Activated CD8-positive, alpha-beta memory T cell treated with anti-CD3 and anti-CD28 coated beads for 1 hour (primary cell): ENCODE measurements around the gene F3.

Source experiments
- DNase-seq, 2 donors: peaks; one replicate each; pipeline ENCODE4 v3.0.0-alpha.2; 2020; ENCODE audit warnings: low read depth in 1 of 2; ENCODE audit errors: extremely low read depth in 1 of 2

F3 gene

DNA sequence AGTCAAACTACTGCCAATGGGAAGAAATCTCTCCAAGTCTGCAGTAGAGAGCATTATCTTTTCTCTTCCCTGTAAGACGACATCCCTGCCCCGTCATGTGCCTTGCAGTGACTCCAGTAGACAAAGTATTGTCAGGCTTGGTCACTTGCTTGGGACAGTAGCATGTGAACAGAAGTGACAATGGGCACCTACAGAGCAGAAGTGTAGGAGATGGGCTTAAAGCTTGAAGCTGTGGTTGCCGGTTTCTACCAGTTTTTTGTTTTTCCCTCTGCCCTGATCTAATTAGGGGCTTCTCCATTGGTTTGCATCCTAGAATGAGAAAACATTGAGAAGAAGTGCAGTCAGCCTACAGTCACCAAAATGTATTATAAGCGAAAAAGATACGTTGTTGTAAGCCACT is 12.7 kb downstream of the F3 start:
- no peak for DNase-seq

DNA sequence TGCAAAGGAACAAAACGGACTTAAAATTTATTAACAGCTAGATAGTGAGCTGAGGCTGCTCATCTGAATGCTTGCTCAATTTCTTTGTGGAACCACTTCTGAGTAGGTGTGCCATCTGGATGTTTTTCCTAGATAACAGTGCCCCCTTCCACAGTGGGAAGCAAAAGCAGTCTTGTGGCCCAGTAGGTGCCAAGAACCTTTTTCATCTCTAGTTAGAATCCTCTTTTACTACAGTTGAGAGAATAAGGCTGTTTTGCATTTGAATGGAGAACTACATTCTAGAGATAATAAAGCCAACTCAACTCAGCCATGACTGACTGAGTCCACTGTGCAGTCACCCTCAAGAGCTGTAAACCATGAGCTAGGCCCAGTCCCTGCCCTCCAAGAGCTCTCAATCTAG is 13.3 kb downstream of the F3 start:
- DNase-seq = no peak

DNA sequence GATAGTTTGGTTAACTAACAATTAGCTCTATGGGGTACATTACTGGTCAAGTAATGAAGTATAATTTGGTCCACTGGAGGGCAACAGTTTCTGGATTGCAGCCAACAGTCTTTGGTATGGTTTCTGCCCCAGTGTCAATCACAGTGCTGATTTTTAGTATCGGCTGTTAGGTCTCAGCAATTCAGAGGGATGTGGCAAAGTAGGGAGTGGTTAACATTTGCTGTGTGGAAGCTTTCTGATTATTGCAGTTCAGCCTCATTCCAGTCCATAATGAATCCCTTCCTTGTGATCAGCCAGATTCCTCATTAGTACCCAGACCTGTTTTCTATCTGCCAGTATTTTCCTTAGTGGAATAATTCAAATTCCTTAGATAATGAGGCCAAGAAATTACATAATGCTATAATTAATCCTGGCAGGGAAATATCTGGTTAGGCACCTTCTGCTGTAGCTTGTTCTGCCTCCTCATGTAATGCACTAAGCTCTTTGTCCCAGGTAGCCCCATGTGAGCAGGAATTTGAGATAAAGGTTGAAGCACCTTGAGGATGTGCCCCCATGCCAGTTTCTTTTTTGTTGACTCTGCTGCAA is 14.0 kb downstream of the F3 start:
- DNase-seq = no peak

DNA sequence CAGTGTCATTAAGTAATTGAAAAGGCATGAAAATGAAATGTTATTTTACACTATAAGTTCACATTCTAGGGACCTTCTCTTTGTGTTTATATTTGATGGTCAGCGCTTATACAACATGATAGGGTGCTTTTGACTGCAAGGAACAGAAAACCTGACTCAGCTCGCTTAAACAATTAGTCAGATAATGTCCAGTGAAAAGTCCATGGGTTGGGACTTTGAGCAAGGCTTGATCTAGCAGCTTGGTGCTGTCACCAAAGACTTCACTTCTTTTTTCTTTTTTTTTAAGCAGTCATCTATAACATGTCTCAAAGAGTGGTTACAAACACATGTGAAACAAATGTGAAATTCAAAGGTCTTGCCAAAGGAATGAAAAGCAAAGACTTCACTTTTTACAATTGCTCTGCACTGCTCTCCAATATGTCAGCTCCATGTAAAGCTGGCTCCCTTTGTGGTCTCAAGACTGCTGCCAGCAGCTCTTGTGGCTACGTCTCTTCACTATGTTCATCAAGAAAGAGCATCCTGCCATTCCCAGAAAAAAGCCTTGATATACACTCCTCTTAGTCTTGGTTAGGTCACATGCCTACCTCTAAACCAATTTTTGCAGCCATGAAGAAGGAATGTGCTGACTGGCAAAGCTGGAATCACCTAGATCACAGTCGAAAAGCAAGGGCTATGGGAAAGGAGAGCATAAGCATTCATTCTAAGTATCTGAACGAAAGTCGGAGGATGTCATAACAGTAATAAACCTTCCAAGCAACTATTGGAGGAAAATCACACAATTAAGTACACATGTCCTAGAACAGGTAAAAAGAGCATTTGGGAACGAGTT is 15.2 kb downstream of the F3 start:
- no peak for DNase-seq

DNA sequence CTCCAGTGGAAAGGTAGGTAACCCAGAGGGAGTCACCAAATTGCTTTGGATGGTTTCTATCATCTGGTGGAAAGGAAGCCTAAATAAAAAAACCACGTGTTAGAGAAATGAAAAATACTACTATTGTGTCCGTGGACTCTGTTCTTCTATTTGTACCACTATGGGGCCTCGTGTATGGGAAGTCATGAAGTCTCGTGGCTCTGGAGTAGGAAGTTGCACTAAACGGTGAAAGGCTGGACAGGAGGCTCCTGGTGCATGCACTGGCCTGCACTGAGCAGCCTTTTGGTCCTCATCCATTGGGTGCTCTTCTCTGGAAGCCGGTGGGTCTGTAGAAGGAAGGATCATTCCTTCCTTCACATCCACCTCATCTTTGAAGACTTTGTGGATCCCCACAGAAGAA is 17.0 kb downstream of the F3 start:
- no peak for DNase-seq

DNA sequence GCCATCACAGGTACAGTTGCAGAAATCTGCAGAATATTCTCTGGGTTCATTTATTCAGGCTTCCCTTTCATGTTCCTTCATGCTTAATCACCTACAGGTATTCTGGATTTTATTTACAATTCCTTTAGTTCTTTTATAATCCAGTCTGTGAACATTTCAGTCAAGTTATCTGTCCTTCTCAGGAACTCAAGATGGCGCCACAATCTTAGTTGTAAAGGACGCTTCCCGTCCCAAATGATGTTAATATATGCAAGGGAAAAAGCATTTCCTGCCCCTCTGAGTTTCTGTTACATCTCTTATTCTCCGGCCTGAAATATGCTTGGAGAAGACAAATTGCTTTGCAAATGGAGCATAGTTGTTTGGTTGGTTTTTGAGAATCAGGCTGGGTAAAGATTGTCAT is 19.3 kb downstream of the F3 start:
- no peak for DNase-seq

DNA sequence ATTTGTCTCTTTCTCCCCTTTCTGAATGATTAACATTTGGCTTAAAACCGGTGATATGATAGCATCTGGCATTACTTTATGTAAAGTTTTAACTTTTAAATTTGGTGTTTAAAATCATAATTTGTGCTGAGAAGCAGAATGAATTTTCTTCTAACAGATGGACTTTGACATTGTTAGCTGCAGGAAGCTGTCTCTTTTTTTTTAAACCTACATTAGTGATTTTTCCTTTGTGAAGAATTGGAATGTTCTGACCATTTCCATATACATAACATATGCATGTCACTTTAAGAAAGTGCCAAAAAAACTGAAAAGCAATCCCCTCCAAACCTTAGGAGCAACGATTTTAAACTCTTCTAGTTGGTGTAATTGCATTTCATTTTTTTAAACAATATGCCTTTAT is 22.2 kb downstream of the F3 start:
- no peak for DNase-seq

DNA sequence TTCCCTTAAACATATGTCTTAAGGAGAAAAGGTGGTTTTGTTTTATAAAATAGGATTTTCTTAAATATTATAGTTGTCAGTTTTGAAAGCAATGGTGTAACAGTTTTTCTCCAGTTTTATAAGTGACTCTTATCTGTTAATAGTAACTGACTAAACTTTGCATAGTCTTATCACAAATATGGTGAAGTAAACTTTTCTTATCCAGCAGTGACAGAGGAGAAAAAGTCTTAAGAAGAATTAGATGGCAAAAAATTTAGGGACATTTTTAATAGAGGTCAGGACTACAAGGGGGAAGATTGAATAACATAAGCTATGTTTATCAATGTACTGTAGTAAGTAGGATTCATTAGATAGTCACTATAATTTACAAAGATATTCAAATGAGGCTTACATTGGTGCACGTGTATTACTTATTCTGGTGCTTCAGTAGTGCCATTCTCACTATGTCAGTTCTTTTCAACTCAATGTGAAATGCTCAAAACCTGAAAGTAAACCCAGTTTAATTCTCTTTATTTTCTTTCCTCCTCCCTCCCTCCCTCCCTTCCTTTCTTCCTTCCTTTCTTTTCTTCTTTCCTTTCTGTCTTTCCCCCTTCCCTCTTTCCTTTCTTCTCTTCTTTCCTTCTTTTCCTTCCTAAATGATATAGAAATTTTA is 26.1 kb downstream of the F3 start:
- DNase-seq = no peak

DNA sequence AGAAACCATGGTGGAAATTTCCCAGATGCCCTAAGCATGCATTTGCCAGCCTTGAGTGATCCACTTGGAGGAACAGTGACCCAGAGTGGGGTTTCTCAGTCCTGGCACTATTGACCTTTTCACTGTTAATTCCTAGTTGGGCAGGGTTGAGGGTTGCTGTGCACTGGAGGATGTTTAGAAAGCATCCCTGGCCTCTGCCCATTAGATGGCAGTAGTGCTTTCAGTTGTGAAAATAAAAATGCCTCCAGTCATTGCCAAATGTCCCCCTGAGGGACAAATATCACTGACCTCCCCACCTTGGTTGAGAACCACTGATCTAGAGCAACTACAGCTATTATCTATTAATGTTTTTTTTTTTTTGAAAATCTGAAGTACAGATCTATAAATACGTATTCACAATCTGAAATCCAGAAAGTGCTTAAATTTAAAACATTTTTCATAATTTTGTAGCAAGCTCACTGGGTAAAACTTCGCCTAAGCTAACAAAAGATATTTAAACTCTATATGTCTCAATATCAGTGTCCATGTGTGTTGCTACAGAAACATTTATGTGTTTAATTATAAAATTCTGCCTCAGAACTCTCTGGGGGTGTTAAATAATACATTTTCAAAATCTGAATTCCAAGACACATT is 27.3 kb downstream of the F3 start:
- no peak for DNase-seq

DNA sequence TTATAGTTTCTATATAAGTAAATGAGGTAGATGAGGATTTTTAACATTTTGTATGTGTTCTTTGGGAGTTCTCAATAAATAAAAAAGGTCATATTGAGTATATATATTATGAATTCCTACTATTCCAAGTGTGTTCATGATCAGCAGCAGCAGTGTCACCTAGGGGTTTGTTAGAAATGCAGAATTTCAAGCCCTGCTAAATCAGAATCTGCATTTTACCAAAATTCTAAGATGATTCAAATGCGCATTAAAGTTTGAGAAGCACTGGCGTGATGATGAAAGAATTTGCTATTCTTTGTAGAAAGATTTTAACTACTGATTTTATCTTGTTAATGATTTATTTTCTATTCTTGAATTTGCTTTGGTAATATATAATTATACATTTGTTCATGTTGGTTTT is 28.7 kb downstream of the F3 start:
- DNase-seq = no peak

DNA sequence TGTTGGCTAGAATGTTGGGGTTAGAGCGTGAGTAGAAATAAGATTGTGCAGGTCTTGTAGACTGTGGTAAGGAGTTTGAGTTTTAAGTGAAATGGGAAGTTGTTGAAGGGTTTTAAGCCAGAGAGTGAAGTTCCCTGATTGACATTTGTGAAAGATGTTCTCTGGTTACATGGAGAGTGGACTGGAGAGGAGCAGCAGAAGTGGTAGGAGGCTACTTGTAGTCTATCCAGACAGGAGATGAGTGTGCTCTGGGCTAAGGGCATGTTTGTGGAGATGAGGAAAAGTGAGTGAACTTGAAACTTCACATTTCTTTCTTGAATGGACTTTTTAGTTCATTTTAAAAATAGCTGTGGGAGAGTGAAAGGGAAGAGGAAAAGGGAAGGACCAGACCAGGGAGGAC is 37.0 kb downstream of the F3 start:
- no peak for DNase-seq

DNA sequence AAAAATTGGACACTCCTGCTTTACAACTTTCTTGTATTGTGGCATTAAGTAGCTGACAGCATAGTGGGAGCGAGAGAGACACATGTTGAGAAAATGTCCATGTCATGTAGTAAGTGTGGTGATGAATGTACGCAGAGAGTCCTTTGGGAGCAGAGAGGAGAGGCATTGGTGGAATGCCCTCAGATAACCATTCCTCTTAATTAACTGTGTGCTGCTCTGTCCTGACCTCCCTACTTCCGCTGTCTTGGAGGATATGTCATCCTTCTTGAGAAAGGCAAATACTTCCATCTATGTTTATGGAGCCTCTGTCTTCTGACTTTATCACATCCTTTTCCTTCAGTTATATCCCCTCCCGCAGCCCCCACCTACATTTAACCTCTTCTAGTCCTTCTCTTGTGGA is 38.4 kb downstream of the F3 start:
- DNase-seq = no peak

DNA sequence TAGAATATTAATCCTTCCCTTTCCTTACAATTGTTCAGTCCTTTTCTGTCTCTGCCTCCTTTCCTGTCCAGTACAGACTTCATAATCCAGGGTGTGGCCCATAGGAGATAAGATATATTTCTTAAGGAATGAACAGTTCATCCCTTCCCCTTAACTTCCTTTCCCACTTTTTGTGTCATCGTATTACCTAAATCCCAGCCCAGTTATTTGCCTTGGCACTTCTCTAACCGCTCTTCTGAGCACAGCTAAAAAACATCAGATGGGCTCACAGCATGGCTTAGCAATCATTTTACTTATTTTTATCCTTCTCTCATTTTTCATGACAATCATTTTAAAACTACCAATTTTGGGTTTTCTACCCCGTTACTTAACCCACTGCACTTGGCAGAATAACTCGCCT is 39.6 kb downstream of the F3 start:
- DNase-seq = no peak

DNA sequence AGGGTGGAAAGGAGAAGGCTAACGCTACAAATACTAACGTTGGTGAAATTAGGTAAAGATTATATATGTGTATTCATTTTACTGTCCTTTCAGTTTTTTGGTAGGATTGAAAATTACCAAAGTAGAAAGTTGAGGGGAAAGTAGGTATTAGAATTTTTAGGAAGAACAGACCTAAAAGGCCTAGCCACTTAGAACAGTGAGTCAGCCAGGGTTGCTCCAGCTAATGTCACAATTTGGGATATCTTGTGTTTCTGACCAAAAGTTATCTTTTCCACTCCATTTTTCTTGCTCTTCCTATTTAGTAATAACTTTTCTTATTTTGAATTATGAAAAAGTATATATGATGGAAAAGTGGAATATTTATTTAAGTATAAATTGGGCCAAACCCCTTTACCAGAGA is 40.1 kb downstream of the F3 start:
- DNase-seq = no peak

DNA sequence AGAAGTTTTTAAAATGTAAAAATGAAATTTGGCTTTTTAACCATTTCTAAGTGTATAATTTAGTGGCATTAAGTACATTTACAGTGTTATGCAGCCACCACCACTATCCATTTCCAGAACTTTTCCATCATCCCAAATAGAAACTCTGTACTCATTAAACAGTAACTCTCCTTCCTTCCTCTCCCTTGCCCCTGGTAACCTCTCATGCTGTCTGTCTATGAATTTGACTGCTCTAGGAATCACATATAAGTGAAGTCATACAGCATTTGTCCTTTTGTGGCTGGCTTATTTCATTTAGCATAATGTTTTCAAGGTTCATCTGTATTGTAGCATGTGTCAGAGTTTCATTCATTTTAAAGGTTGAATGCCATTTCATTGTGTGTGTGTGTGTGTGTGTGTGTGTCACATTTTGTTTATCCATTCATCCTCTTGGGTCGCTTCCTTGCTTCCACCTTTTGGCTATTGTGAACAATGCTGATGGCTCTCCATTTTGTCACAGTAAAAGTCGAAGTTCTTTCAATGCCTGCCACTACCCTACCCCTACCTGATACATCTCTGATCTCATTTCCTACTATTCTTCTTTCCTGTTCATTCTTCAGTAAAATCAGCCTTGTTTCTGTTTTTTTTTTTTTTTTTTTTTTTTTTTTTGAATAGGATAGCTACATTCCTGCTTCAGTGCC is 45.3 kb downstream of the F3 start:
- no peak for DNase-seq

DNA sequence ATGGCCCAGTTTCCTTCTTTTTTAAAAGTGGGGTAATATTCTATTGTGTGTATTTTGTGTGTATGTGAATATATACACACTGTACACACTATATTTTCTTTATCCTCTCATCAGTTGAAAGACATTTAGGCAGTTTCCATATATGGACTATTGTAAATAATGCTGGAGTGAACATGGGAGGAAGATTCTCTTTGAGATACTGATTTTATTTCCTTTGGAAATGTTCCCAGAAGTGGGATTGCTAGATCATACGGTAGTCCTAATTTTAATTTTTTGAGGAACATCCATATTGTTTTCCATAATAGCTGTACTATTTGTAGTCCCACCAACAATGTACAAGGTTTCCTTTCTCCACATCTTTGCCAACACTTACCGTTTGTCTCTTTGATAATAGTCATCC is 51.0 kb downstream of the F3 start:
- DNase-seq = no peak

DNA sequence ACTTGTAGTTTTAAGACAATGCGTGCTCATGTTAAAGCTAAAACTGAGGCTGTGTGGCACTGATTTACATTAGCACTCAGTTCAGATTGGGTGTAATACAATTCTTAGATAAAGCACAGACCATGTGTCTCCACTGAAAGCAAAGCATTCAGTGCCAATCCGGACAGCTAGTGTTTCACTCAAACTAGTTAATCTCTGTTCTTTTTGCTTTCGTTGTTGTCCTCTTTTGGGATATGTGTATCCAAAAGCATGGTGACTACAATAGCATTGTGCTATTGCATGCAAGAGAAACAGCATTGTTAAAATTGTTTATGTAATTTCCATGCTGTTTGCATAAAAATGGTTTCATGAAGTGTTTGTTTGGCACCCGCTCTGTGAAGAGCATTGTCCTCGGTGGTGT is 54.6 kb downstream of the F3 start:
- DNase-seq = no peak

DNA sequence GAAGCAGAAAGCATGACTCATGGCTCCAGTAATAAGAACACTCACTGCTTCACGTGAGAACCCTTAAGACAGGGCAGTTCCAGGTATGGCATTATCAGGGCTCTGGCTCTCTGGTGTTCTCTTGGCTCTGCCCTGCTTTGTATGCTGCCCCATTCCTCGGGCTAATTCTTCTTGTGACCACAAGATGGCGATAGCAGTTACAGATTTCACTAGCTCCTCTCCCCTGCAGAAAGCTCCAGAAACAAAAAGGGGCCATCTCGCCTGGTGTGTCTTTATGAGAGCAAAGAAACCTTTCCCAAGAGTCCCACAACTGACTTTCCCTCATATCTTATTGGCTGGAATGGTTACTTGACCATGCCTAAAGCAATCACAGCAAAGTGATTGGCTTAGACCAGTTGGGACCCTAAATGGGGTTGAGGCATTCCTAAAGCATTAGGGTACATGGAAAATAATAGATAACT is 60.1 kb downstream of the F3 start:
- peak in 1 of 2 donors; percentile 0 for DNase-seq

DNA sequence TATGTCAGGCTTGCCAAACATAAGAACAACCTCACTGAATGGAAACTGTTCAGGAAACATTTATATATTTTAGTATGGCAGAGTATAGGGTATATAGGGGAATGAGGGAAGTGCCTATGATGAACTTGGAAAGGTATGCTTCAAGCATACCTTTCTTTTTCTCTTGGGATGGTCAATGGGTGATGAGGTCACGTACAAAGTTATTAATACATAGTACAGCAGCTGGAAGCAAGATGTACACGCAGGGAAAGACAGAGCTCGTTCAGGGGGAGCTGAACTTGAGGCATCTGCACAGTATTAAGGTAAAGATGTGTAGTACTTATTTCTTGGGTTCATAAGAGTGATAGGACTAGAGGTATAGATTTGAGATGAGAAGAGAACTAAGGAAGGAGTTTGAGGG is 61.9 kb downstream of the F3 start:
- DNase-seq = no peak
